CD4-positive, alpha-beta T cell treated with Interleukin-2 at 100 ng/mL for 4 hours (primary cell): Measurements from ENCODE around the gene CTU1.

Source experiments
- DNase-seq: peaks from one replicate; pipeline ENCODE4 v3.0.0-alpha.2; 2020; ENCODE audit warnings: low spot score

CTU1 gene

GRCh38 chr19:51103926-51104341, 4.3 kb downstream of the CTU1 start:
- DNase-seq = no peak

GRCh38 chr19:51102991-51103390, 5.2 kb downstream of the CTU1 start:
- DNase-seq = no peak

GRCh38 chr19:51101171-51101865, 6.9 kb downstream of the CTU1 start:
- DNase-seq = no peak

DNA sequence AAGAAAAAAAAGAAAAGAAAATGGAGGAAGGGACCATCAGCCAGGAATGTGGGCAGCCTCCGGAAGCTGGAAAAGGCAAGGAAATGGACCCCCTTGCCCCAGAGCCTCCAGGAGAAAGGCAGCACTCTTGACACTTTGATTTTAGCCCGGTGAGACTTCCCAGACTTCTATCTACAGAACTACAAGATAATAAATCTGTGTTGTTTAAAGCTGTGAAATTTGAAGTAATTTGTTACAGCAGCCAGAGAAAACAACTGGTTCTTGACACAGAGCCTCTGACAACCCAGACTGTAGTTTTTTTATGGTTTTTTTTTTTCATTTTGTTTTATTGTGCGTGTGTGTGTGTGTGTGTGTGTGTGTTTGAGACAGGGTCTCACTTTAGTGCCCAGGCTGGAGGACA, 7.6 kb downstream of the CTU1 start:
- no peak for DNase-seq

DNA sequence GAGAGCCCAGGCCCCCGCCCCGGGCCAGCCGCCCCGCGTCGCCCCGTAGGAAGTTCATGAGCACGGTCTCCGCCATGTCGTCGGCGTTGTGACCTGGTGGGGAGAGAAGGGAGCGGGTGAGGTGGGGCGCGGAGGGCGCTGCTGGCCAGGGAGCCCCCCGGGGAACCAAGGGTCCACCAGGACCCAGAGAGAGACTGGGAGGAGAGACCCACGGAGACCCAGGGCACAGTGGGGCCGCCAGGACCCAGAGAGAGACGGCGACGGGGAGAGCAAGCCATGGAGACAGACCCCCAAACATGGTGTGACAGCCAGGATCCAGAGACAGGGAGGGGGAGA, 9.2 kb downstream of the CTU1 start:
- DNase-seq = no peak

DNA sequence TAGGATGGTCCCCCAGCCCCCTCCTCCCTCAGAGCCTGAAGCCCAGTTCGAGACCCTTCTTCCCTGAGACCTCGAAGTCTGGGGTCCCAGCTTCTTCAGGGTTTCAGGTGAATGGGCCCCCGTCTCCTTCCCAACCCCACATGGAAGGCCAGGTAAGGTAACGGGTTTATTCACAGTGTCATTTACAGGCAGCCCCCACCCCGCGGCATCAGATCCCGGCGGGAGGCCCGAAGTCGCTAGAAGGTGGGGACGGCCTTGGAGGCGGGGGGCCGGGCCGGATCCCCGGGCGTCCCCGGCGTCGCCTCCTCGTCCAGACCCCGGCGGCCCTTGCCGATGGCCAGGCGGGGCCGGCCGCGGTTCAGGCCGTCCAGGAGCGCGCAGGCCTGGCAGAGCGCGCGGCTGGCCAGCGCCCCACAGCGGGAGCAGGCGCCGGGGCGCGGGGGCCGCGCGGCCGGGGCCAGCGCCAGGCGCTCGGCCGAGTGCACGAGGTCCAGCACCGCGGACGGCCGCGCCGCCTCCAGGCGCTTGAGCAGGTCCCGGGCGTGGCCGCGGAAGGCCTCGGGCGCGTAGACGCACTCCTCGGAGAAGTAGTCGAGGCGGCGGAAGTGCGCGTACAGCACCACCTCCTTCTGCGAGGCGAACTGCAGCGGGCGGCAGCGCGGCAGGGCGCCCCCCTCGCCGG, 9.7 kb downstream of the CTU1 start:
- peak; percentile 27 for DNase-seq

GRCh38 chr19:51097796-51098195, 10.4 kb downstream of the CTU1 start:
- DNase-seq = no peak

DNA sequence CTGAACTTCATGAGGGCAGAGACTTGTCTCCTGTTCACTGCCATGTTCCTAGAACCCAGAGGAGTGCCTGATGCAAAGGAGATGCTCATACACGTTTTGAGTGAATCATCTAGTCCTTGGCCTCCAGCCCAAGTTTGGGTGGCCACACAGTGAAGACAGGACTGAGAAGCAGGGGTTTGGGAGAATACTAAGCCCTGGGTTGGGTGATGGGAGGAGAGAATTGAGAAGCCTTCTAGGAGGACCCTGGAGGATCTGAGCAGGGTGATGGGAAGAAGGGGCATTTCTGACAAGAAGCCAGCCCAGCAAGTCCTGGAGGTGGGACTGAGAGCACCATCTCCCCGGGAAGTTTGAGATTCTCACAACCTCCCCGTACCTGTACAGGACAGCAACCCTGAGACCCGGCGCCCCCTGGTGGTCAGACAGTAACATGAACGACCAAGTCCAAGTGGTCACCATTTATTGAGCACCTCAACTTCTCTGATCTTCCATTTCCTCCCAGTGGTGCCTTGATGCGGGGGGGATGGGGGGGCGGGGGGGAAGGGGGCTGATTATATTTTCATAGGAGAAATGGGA, 11.0 kb downstream of the CTU1 start:
- peak; percentile 61 for DNase-seq

DNA sequence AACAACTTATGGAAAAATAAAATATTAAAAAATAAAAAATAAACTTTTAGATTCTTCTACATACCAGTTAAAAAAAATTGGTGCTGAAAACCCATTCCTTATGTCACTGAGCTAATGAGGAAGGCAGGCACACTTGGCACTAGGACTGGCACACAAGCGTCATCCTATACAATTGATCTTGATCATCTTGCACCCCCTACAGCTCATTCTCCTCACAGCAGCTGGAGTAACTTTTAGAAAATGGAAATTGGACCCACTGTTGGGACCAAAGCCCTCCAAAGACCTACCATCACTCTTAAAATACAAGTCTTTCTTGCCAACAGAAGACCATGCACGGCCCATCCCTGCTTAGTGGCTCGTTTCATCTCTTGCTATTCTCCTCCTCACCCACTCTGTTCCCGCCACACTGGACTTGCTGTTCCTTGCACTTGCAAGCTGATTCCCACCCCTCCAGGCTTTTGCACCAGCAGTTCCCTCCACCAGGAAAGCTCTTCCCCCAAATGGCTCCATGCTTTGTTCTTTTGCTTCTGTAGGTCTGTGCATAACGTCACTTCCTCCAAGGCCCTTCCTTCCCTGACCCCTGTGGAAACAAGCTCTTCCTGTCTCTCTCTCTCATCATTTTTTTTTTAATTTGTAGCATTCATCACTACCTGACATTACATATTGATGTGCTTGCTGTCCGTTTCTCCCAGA, 11.6 kb downstream of the CTU1 start:
- DNase-seq = no peak

GRCh38 chr19:51094696-51095279, 13.4 kb downstream of the CTU1 start:
- peak; percentile 19 for DNase-seq

DNA sequence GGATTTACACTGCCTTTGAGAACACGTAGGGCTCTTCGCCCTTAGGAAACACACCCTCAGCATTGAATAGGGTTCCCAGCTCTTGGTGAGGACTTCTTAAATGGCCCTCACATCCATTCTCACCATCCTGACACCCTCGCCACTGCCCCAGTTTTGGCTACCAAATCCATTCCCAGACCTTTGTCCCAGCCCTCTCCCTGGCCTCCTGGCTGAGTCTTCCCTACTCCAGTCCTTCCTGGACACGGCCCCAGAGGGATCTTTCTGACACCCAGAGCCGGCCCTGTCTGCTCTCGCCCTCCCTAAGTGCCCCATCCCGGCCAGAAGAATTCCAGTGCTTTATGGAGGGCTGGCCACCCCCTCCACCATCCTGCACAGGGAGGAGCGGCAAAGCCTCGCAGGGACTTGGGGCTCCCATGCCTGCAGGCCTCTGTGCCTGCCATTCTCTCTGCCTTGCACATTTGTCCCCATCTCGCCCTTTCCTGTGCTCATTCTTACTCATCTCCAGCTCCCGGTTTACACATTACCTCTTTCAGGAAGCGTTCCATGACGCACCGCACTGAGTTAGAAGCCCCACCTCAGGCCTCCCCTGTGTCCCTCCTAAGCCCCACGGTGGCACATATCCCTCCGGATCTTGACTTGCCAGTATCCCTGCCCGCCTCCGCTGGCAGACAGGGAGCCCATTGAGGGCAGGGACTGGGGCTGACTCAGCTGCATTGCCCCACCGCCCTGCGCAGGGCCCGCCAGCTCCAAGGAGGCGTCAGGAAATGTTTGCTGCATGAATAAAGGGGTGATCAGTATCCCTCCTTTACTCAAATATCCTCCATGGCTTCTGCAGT, 14.5 kb downstream of the CTU1 start:
- DNase-seq = no peak

DNA sequence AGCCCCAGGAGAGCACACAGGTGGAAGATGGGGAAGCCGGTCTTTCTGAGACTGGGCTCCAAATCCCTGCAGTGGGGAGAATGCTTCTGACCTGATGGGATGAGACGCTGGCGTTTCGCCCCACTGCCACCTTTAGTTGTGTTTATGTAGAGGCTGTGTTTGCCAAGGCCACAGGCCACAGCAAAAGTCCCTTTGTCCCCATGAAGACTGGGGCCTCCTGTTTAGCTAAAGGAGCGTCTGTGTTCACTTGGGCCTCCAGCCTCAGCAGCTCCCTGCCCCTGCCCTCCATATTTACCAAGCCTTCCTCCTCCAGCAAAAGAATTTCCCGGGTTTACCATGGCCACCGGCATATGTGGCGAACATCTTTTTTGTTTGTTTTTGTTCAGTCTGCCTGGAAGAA, 15.1 kb downstream of the CTU1 start:
- DNase-seq = no peak

DNA sequence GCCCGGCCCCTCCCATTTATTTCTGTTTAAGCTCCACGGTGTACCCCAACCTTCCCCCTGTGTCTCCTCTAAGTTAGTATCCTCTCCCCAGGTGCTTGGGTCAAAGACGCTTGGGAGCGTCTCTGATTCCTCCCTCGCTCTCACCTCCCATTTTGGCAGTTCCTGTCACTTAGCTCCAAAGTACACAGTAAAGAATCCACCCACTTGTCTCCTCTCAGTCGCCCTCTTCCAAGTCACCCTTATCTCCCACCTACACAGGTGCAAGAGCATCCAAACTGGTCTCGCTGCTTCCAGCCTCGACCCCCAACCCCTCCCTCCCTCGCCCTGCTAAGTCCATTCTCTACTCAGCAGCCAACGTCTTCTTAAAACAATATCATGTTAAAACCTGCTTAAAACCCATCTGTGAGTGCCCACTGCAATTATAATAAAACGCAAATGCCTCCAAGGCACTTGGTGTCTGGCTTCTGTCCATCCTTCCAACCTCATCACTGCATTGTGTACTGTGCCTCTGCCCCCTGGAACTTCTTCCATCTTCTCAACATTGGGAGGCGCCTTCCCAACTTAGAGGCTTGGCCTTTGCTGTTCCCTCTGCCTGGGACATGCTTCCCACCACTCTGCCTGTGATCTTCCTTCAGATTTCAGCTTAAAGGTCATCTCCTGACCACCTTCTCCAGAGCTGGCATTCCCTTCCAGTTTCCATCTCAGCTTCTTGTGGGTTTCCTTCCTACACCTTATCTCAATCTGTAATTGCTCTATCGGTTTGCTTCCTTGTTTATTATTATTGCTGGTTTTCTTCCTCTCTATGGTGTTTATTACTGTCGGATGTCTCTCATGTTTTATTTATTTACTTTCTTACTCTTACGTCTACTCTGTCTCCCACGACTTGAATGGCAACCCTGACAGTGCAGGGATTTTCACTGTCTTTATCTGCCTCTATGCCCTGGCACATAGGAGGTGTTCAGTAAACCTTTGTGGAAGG, 16.0 kb downstream of the CTU1 start:
- no peak for DNase-seq

DNA sequence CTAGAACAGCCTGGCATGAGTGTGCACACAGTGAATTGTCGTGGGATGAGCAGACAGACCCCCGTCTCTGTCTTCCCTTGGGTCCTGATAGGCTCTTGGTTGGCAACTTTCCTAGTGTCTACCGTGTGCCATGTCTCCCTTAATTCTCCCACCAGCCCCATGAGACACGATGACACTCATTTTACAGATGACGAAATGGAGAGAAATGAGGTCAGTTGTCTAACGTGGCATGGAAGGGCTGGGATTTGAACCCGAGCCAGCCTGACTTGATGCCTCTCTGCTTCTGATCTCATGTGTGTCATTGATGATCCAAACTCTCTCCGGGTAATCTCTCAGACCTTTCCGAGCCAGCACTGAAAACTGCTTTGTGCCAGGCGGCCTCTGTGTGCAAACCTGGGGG, 17.1 kb downstream of the CTU1 start:
- DNase-seq = no peak

DNA sequence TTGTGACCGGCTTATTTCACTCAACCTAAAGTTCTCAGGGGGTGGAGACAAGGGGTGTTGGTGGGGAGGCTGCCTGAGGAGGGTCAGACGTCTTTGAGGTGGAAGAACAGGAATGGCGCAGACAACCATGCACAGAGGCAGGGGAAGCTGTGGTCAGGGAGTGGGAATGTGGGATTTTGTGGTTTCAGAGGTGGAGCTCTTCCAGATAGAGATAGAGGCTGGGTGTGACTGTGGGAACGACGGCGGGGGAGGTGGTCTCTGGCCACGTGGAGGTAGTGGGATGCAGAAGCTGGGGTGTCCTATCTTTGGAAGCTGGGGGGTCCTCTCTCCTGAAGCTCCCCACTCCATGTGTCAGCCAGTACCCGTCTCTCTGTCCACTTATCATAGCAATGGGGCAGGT, 17.7 kb downstream of the CTU1 start:
- no peak for DNase-seq

GRCh38 chr19:51089786-51090185, 18.4 kb downstream of the CTU1 start:
- DNase-seq = no peak

DNA sequence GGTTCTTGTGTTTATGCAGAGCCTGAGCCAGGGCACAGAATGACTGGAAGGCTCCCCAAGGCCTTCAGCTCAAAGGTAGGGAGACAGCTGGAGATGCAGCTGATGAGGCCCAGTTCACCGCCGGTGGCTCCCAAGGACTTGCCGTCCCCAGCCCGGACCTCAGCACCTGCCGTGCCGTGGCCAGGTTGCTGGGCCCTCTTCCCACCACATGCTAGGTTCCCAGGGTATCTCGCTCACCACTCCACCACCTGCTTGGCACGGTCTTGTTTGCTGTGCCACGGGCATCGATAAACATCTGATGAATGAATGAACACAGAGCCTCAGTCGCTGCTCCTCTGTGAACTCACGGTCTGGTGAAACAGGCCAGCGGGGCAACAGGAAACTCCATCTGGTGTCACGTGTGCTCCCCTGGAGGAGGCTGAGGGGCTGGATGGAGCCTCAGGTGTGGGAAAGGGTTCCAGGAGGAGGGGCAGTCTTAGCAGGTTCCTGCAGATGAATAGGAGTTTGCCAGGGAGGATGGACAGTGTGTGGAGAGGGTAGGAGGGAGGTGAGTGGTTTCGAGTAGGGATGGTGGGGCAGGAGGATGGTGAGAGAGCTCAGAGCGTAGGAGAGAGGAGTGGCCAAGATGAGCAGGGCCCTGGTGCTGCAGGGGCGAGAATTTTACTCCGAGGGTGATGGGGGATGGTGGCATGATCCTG, 21.9 kb downstream of the CTU1 start:
- no peak for DNase-seq

GRCh38 chr19:51084505-51084904, 23.7 kb downstream of the CTU1 start:
- no peak for DNase-seq

GRCh38 chr19:51083783-51084182, 24.4 kb downstream of the CTU1 start:
- DNase-seq = no peak

- no peak for DNase-seq
Observed at GRCh38 chr19:51083181-51083580, 25.0 kb downstream of the CTU1 start.
